ENCODE data around the gene ARHGEF33. TPM values are rescaled to one million over a fixed set of nuclear protein-coding genes. Genes with fewer than 3 reads are reported as not detected.

The ARHGEF33 gene
- total RNA-seq, 1 experiment from 2014 or later, result 0.30 TPM

DNA sequence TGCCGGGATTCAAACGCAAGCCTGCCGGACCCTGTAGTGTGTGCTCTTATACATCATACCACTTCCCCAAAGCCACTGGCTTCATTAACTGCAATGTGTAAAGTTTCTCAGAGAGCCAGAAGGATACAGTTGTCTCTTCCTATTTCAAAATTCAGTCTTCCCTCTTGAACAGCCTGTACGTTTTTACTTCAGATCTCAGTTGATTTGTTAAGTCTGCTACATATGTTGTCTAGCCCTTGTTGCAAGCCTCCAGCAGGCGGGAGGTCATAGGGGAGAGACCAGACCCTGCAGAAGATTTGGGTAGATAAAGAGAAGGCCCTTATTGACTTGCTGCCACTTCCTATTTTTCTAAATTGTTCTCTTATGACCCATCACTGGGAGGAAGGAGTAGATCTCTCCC is 56.2 kb downstream of the ARHGEF33 start:
- Histone ChIP-seq H3K4me2 (ENCODE audit: low read length) (no peak overlapping the region), H3K4me1 (ENCODE audit: control insufficient read depth in 1 of 2, insufficient read depth in 2 of 2, low read length in 2 of 2) (peaks cover 15 to 28% of the 10 kb centered on the region in 2 experiments), H3K27ac (ENCODE audit: low read depth, low read length) (no peak overlapping the region), H4K20me1 (ENCODE audit: insufficient read depth) (no peaks in the 10 kb centered on the region), H3K4me3 (replicated peaks in 1 of 2; ENCODE audit: low read depth in 1 of 2, low read length in 2 of 2) (no peak overlapping the region), H3K9me2 (ENCODE audit: insufficient read depth) (no peaks in the 10 kb centered on the region), H3K36me3 (ENCODE audit: control insufficient read depth in 1 of 2, insufficient read depth in 2 of 2, low read length in 2 of 2) (no peaks in the 10 kb centered on the region), H3K9me3 (ENCODE audit: control insufficient read depth in 1 of 2, insufficient read depth in 1 of 2, low read depth in 1 of 2, low read length in 2 of 2) (no peaks in the 10 kb centered on the region), H3K9ac (ENCODE audit: low read length) (no peak overlapping the region), H2AFZ (ENCODE audit: low read depth, low read length, poor library complexity, severe bottlenecking) (no peak overlapping the region), H3K79me2 (ENCODE audit: insufficient read depth, low read length) (no peaks in the 10 kb centered on the region), H3K27me3 (ENCODE audit: insufficient read depth, low read length) (no peaks in the 10 kb centered on the region)
- ChIA-PET RAD21 (ENCODE audit: low non-redundant PET in 1 of 2, low total read pairs in 2 of 2, uncharacterized antibody in 2 of 2, unreplicated experiment in 2 of 2) (no interaction called here), CTCF (interaction anchor here (3.1 kb wide), 1 partner anchor 283 kb away, joined by 133 read pairs; no protein-coding TSS in a partner anchor), POLR2A (no interaction called here)
- ATAC-seq, result no peak
- TF ChIP-seq ZFX (IDR thresholded peaks at IDR 0.05), result no peak
- TF ChIP-seq ELF1 (IDR thresholded peaks at IDR 0.05; ENCODE audit: borderline replicate concordance, low read depth), result no peak
- no peak for TF ChIP-seq EZH2phosphoT487 (IDR thresholded peaks at IDR 0.05; ENCODE audit: borderline replicate concordance)
- TF ChIP-seq, protein P1, sequence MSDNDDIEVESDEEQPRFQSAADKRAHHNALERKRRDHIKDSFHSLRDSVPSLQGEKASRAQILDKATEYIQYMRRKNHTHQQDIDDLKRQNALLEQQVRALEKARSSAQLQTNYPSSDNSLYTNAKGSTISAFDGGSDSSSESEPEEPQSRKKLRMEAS (IDR thresholded peaks at IDR 0.05), result no peak
- TF ChIP-seq FOSL1 (IDR thresholded peaks at IDR 0.05; ENCODE audit: low read depth), result no peak
- no peak for TF ChIP-seq RAD21 (IDR thresholded peaks at IDR 0.05; ENCODE audit: low read depth)
- no peak for TF ChIP-seq EZH2 (IDR thresholded peaks at IDR 0.05)
- intact Hi-C loops (cut with micrococcal nuclease), result no loop called here
- no TSS peak for BruUV-seq (replicated peaks)
- no peak for DNase-seq (ENCODE audit: low read depth, low spot score)

DNA sequence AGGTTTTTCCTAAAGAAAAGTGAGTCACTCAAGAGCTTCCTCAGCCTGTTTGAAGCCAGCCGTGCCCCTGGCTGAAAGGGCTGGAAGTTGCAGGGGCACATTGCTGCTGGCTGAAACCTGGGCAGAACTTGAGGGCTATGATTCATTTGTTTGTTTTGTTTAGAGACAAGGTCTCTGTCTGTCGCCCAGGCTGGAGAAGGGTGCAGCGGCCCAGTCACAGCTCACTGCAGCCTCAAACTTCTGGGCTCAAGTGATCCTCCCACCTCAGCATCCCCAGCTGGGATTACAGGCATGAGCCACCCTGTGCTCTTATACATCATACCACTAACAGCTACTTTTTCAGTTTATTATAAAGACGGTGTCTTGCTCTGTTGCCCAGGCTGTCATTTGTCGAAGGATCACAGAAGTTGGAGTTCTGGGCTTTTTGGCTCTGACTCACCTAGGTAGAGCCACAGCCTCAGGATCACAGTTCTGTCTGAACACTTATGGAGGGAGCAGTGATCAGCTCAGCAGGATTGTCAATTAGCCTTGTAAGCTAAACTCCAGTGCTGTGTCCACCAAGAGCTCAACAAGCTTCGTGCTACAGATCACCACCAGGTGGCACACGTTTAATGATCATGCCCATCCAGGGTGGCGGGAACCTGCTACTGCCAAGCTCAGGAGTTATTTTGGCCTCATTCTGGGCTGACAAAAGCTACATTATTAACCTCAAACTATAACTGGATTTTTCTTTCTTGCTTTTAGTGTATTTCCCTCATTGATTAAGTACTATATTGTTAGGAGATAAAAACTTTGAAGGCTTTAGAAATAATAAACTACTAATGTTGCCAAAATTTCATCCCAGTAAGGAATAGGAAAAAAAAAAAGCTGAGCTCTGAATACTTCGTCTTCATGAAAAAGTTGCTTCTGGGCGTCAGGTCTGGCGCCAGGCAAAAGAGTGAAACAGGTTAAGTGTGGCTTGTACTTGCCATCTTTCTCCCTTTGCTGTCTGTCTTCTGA is 57.9 kb downstream of the ARHGEF33 start:
- RAD21 ChIA-PET (ENCODE audit: low non-redundant PET in 1 of 2, low total read pairs in 2 of 2, uncharacterized antibody in 2 of 2, unreplicated experiment in 2 of 2), result interaction anchor here (1.0 to 1.8 kb wide), 10 partner anchors 11 to 285 kb away, joined by 3 to 15 read pairs (median 5); no protein-coding TSS in a partner anchor
- no peaks in the 10 kb centered on the region for H3K36me3 ChIP-seq (ENCODE audit: control insufficient read depth in 1 of 2, insufficient read depth in 2 of 2, low read length in 2 of 2)
- no peaks in the 10 kb centered on the region for H4K20me1 ChIP-seq (ENCODE audit: insufficient read depth)
- BruUV-seq (replicated peaks), result no TSS peak
- H3K27me3 ChIP-seq (ENCODE audit: insufficient read depth, low read length), result no peaks in the 10 kb centered on the region
- 0 out of 4 replicates have a peak overlapping the region, but pooled peaks of 1 of the 2 experiments have one; percentile 4 for H3K4me3 ChIP-seq (replicated peaks in 1 of 2; ENCODE audit: low read depth in 1 of 2, low read length in 2 of 2)
- intact Hi-C loops (cut with micrococcal nuclease), result loop anchor here (1.0 kb wide), 1 partner anchor 283 kb away; no protein-coding TSS in a partner anchor
- H3K9me2 ChIP-seq (ENCODE audit: insufficient read depth), result no peaks in the 10 kb centered on the region
- POLR2A ChIA-PET, result interaction anchor here (0.7 to 1.0 kb wide), 3 partner anchors 10 to 196 kb away, joined by 3 to 4 read pairs (median 3); partner anchors contain the start of gene SRSF7
- no peaks in the 10 kb centered on the region for H3K79me2 ChIP-seq (ENCODE audit: insufficient read depth, low read length)
- no peak overlapping the region for H3K27ac ChIP-seq (ENCODE audit: low read depth, low read length)
- peaks cover 15 to 28% of the 10 kb centered on the region in 2 experiments for H3K4me1 ChIP-seq (ENCODE audit: control insufficient read depth in 1 of 2, insufficient read depth in 2 of 2, low read length in 2 of 2)
- peak overlapping the region; percentile 6; the same call in 1 of the 2 replicates for H3K9ac ChIP-seq (ENCODE audit: low read length)
- DNase-seq (ENCODE audit: low read depth, low spot score) (peak; percentile 82), ATAC-seq (peak; percentile 93)
- peak overlapping the region; percentile 75 for H2AFZ ChIP-seq (ENCODE audit: low read depth, low read length, poor library complexity, severe bottlenecking)
- H3K9me3 ChIP-seq (ENCODE audit: control insufficient read depth in 1 of 2, insufficient read depth in 1 of 2, low read depth in 1 of 2, low read length in 2 of 2), result no peaks in the 10 kb centered on the region
- peak overlapping the region; percentile 63 for H3K4me2 ChIP-seq (ENCODE audit: low read length)
- CTCF ChIA-PET, result interaction anchor here (0.7 to 3.1 kb wide), 36 partner anchors 9 to 966 kb away, joined by 3 to 133 read pairs (median 4); partner anchors contain the start of gene SOS1
- TF ChIP-seq CBX3 (IDR thresholded peaks at IDR 0.05; ENCODE audit: low read depth), result 0 out of 2 replicates have a peak, but pooled peaks have one; percentile 8
- TF ChIP-seq, protein P2, sequence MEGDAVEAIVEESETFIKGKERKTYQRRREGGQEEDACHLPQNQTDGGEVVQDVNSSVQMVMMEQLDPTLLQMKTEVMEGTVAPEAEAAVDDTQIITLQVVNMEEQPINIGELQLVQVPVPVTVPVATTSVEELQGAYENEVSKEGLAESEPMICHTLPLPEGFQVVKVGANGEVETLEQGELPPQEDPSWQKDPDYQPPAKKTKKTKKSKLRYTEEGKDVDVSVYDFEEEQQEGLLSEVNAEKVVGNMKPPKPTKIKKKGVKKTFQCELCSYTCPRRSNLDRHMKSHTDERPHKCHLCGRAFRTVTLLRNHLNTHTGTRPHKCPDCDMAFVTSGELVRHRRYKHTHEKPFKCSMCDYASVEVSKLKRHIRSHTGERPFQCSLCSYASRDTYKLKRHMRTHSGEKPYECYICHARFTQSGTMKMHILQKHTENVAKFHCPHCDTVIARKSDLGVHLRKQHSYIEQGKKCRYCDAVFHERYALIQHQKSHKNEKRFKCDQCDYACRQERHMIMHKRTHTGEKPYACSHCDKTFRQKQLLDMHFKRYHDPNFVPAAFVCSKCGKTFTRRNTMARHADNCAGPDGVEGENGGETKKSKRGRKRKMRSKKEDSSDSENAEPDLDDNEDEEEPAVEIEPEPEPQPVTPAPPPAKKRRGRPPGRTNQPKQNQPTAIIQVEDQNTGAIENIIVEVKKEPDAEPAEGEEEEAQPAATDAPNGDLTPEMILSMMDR (IDR thresholded peaks at IDR 0.05 in 2 of 3, conservative IDR thresholded peaks at IDR 0.05 in 1 of 3; ENCODE audit: borderline replicate concordance in 1 of 3, insufficient read depth in 1 of 3, low read depth in 2 of 3, low read length in 2 of 3), result peak; percentile 82 to 88 (median 83)
- TF ChIP-seq TCF7L2 (IDR thresholded peaks at IDR 0.05; ENCODE audit: borderline replicate concordance, extremely low read depth, insufficient read depth, insufficient read length), result peak; percentile 79
- peak; percentile 59 for TF ChIP-seq SP1 (IDR thresholded peaks at IDR 0.05; ENCODE audit: low read depth)
- TF ChIP-seq POLR2A (IDR thresholded peaks at IDR 0.05; ENCODE audit: borderline replicate concordance, extremely low read depth, insufficient read depth, insufficient read length), result no peak
- TF ChIP-seq EGR1 (IDR thresholded peaks at IDR 0.05; ENCODE audit: low read depth), result no peak
- TF ChIP-seq RAD21 (IDR thresholded peaks at IDR 0.05; ENCODE audit: low read depth), result peak; percentile 87
- peak; percentile 70 for TF ChIP-seq FOSL1 (IDR thresholded peaks at IDR 0.05; ENCODE audit: low read depth)
- TF ChIP-seq JUND (IDR thresholded peaks at IDR 0.05), result peak; percentile 74

Data from HCT116 (cell line).